HG02588 (cell line): ENCODE measurements around the gene CES4A.
A peak's percentile ranks its signal among the peaks of the same experiment; 100 is the strongest.
"Not testable (repeated sequence)": the region's sequence is repeated elsewhere in the genome, so short reads cannot be mapped to it uniquely, and the experiment has no call there.

Experiments used
- ATAC-seq: cut with Tn5 transposase; IDR thresholded peaks from one replicate; pipeline ENCODE4 v1.9.1; 2021; ENCODE audit warnings: mild to moderate bottlenecking, moderate library complexity; ENCODE audit not compliant: unreplicated experiment

The CES4A gene

GRCh38 chr16:66988197-66988788 is at the start of gene CES4A:
Gene CES4A, plus strand, starts transcription at chr16:66988589. Its CDS starts 184 bp downstream, at chr16:66988773.
- ATAC-seq = no peak

- ATAC-seq = no peak
These were observed 49.0 kb upstream of the CES4A start for GRCh38 chr16:66939366-66939765.

- ATAC-seq = no peak
These were observed 48.2 kb upstream of the CES4A start for GRCh38 chr16:66940236-66940635.

- ATAC-seq = no peak
These were observed 45.4 kb upstream of the CES4A start for GRCh38 chr16:66942981-66943380.

GRCh38 chr16:66943426-66944053 is 44.8 kb upstream of the CES4A start:
- ATAC-seq = no peak

- ATAC-seq = no peak
These were observed 44.3 kb upstream of the CES4A start for GRCh38 chr16:66944054-66944441.

GRCh38 chr16:66944971-66945370 is 43.4 kb upstream of the CES4A start:
- ATAC-seq = not testable (repeated sequence)

- ATAC-seq = no peak
These were observed 42.5 kb upstream of the CES4A start for GRCh38 chr16:66945939-66946338.

- ATAC-seq = no peak
These were observed 41.8 kb upstream of the CES4A start for GRCh38 chr16:66946541-66946940.

- ATAC-seq = no peak
These were observed 41.5 kb upstream of the CES4A start for GRCh38 chr16:66946974-66947301.

GRCh38 chr16:66947302-66948065 is 40.9 kb upstream of the CES4A start:
- ATAC-seq = peak; percentile 60

- no peak for ATAC-seq
These were observed 40.1 kb upstream of the CES4A start for GRCh38 chr16:66948134-66948836.

- ATAC-seq = no peak
These were observed 39.6 kb upstream of the CES4A start for GRCh38 chr16:66948837-66949225.

- ATAC-seq = no peak
These were observed 38.9 kb upstream of the CES4A start for GRCh38 chr16:66949472-66949871.

- no peak for ATAC-seq
These were observed 38.0 kb upstream of the CES4A start for GRCh38 chr16:66950437-66950836.

GRCh38 chr16:66950971-66951790 is 37.2 kb upstream of the CES4A start:
- ATAC-seq = no peak

GRCh38 chr16:66952430-66953110 is 35.8 kb upstream of the CES4A start:
- ATAC-seq = no peak

- no peak for ATAC-seq
These were observed 34.8 kb upstream of the CES4A start for GRCh38 chr16:66953462-66954096.

- no peak for ATAC-seq
These were observed 34.2 kb upstream of the CES4A start for GRCh38 chr16:66954097-66954659.
